GM23338 (cell line): Measurements from ENCODE around the gene CCDC39. TPM values are rescaled to one million over a fixed set of nuclear protein-coding genes. Genes with fewer than 3 reads are reported as not detected.
A peak's percentile ranks its signal among the peaks of the same experiment; 100 is the strongest.

Experiments
- ATAC-seq: fragments of 200-7000 bp; cut with Tn5 transposase; 3 replicates; pipeline ENCODE4 v1.9.1; 2020
- DNase-seq: peaks from one replicate; pipeline ENCODE4 v3.0.0-alpha.2; 2015; ENCODE audit warnings: low spot score
- H2AFZ ChIP-seq: fragments of 200-600 bp; sonication (generic); 2 replicates; pipeline ENCODE4 v1.8.0; 2016; ENCODE audit warnings: antibody characterized with exemption, mild to moderate bottlenecking, moderate library complexity
- H3F3A ChIP-seq: fragments of 200-600 bp; sonication (generic); replicated peaks from 2 replicates; pipeline ENCODE4 v1.8.0; 2017; ENCODE audit warnings: antibody characterized with exemption, mixed run types, low read depth
- H3K27ac ChIP-seq: fragments of 200-600 bp; sonication (generic); 2 replicates; pipeline ENCODE4 v1.6.1; 2016; ENCODE audit warnings: low read depth
- H3K27me3 ChIP-seq: fragments of 200-600 bp; sonication (generic); 2 replicates; pipeline ENCODE4 v1.8.0; 2016; ENCODE audit warnings: mild to moderate bottlenecking, mixed run types, moderate library complexity; ENCODE audit not compliant: insufficient read depth
- H3K36me3 ChIP-seq: fragments of 200-600 bp; sonication (generic); 2 replicates; pipeline ENCODE4 v1.8.0; 2016; ENCODE audit warnings: mild to moderate bottlenecking; ENCODE audit not compliant: insufficient read depth
- H3K4me1 ChIP-seq: fragments of 200-600 bp; sonication (generic); 2 replicates; pipeline ENCODE4 v1.8.0; 2016; ENCODE audit warnings: mild to moderate bottlenecking, moderate library complexity; ENCODE audit not compliant: insufficient read depth
- H3K4me2 ChIP-seq: fragments of 200-600 bp; sonication (generic); 2 replicates; pipeline ENCODE4 v1.7.1; 2017; ENCODE audit warnings: mixed run types
- H3K4me3 ChIP-seq: fragments of 200-600 bp; sonication (generic); 2 replicates; pipeline ENCODE4 v1.6.1; 2016; ENCODE audit warnings: mixed run types
- H3K79me2 ChIP-seq: fragments of 200-600 bp; sonication (generic); replicated peaks from 2 replicates; pipeline ENCODE4 v1.8.0; 2017; ENCODE audit warnings: mild to moderate bottlenecking; ENCODE audit not compliant: insufficient read depth
- H3K9me2 ChIP-seq: fragments of 200-600 bp; sonication (generic); 2 replicates; pipeline ENCODE4 v1.8.0; 2017; ENCODE audit not compliant: insufficient read depth
- H4K20me1 ChIP-seq: fragments of 200-600 bp; sonication (generic); replicated peaks from 2 replicates; pipeline ENCODE4 v1.8.0; 2017; ENCODE audit warnings: mild to moderate bottlenecking; ENCODE audit not compliant: insufficient read depth
- H3K27ac Mint-ChIP-seq: 2 replicates; pipeline ENCODE4 v1.8.0; 2020; ENCODE audit warnings: inconsistent platforms, mild to moderate bottlenecking, moderate library complexity, mixed read lengths
- H3K27me3 Mint-ChIP-seq: 3 replicates; pipeline ENCODE4 v1.8.0; 2022; ENCODE audit warnings: low read depth, mild to moderate bottlenecking, moderate library complexity, mixed read lengths, inconsistent platforms; ENCODE audit not compliant: insufficient read depth, poor library complexity
- H3K36me3 Mint-ChIP-seq: 3 replicates; pipeline ENCODE4 v1.8.0; 2021; ENCODE audit warnings: low read depth, mild to moderate bottlenecking, inconsistent platforms, moderate library complexity, mixed read lengths
- H3K4me1 Mint-ChIP-seq: 3 replicates; pipeline ENCODE4 v1.8.0; 2020; ENCODE audit warnings: mild to moderate bottlenecking, inconsistent platforms, mixed read lengths
- H3K4me3 Mint-ChIP-seq: 3 replicates; pipeline ENCODE4 v1.8.0; 2021; ENCODE audit warnings: moderate library complexity, mild to moderate bottlenecking, inconsistent platforms, mixed read lengths
- H3K9me3 Mint-ChIP-seq: 3 replicates; pipeline ENCODE4 v1.8.0; 2020; ENCODE audit warnings: moderate library complexity, mild to moderate bottlenecking, inconsistent platforms, mixed read lengths
- CREB1 ChIP-seq: fragments of 250-450 bp; sonication (Bioruptor Pico); IDR thresholded peaks from 2 replicates; pipeline ENCODE4 v1.5.0; 2020; ENCODE audit warnings: low read depth, mild to moderate bottlenecking, moderate library complexity
- EZH2 ChIP-seq: fragments of 200-600 bp; sonication (generic); IDR thresholded peaks from one replicate; pipeline ENCODE4 v1.8.0; 2017; ENCODE audit warnings: antibody characterized with exemption, mild to moderate bottlenecking, low read depth; ENCODE audit not compliant: unreplicated experiment
- EZH2phosphoT487 ChIP-seq: fragments of 200-600 bp; sonication (generic); IDR thresholded peaks from one replicate; pipeline ENCODE4 v1.8.1; 2018; ENCODE audit warnings: antibody characterized with exemption; ENCODE audit not compliant: unreplicated experiment
- NANOG ChIP-seq: IDR thresholded peaks from 2 replicates; pipeline ENCODE4 v1.6.1; 2016; ENCODE audit warnings: antibody characterized with exemption, borderline replicate concordance
- ZNF114 ChIP-seq: fragments of 250-450 bp; sonication (Bioruptor Pico); IDR thresholded peaks from 2 replicates; pipeline ENCODE4 v1.5.0; 2020; ENCODE audit warnings: mild to moderate bottlenecking, moderate library complexity
- ZNF462 ChIP-seq: fragments of 250-450 bp; sonication (Bioruptor Pico); IDR thresholded peaks from 2 replicates; pipeline ENCODE4 v1.5.0; 2020; ENCODE audit warnings: mild to moderate bottlenecking, moderate library complexity
- polyA plus RNA-seq: library from polyadenylated mRNA; unstranded; fragments of >200 nt; fragmentation: Nextera tagmentation; extraction: Ambion mirVana; gene quantifications from 2 replicates; pipeline ENCODE4 v1.2.1, GENCODE V29; 2016
- total RNA-seq: library from RNA; depleted of rRNA; stranded (reverse); fragments of >200 nt; shearing (Covaris generic); gene quantifications from 2 replicates; pipeline ENCODE4 v1.2.3, GENCODE V29; 2014
- TF ChIP-seq, protein P1 (sequence below), 2 experiments: fragments of 200-600 bp in 1 of 2; sonication (generic) in 1 of 2; conservative IDR thresholded peaks; 2 replicates each; pipeline versions ENCODE4 v1.5.1 to v1.6.1; 2016 to 2017; ENCODE audit warnings: antibody characterized with exemption in 2 of 2, low read depth in 2 of 2, mild to moderate bottlenecking in 2 of 2, moderate library complexity in 1 of 2
- TF ChIP-seq, protein P2 (sequence below): IDR thresholded peaks from 2 replicates; pipeline ENCODE4 v1.6.1; 2016; ENCODE audit warnings: antibody characterized with exemption

CCDC39 gene
- total and polyA plus RNA-seq, 2 experiments from 2014 or later, result 0.52 to 2.6 TPM

DNA sequence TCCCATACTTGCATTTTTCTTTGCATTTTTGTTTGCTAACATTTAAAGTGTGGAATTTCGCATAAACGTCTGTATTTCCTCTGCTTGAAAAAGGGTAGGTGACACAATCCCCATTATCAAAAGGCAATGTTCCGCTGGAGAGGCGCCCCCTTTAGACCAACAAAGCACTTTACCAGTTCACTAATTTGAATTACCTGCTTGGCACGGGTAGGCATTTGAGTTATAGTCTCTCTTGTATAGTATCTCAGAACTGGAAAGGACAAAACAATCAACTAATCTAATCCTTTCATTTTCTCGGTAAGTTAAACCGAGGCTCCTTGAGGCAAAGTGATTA is 775 bp upstream of the CCDC39 start:
- Histone ChIP-seq H3K4me1 (peaks cover 7% of the 10 kb centered on the region; the same call in 1 of the 2 replicates), H3K4me2 (peak overlapping the region; percentile 87), H3K4me3 (peak overlapping the region; percentile 94), H3K36me3 (no peaks in the 10 kb centered on the region), H3K9me2 (no peaks in the 10 kb centered on the region), H3K27me3 (peaks cover 16% of the 10 kb centered on the region), H3K27ac (no peak overlapping the region), H2AFZ (peak overlapping the region; percentile 99), H3K79me2 (no peaks in the 10 kb centered on the region), H4K20me1 (no peaks in the 10 kb centered on the region), H3F3A (no peaks in the 10 kb centered on the region)
- Mint-ChIP-seq H3K36me3 (no peaks in the 10 kb centered on the region), H3K4me1 (peaks cover 9% of the 10 kb centered on the region; the same call in 2 of the 3 replicates), H3K27ac (peak overlapping the region; percentile 89), H3K9me3 (no peaks in the 10 kb centered on the region; the same call in 2 of the 3 replicates), H3K4me3 (peak overlapping the region; percentile 94), H3K27me3 (peaks cover 8% of the 10 kb centered on the region)
- DNase-seq, result peak; percentile 71
- TF ChIP-seq, protein P1, sequence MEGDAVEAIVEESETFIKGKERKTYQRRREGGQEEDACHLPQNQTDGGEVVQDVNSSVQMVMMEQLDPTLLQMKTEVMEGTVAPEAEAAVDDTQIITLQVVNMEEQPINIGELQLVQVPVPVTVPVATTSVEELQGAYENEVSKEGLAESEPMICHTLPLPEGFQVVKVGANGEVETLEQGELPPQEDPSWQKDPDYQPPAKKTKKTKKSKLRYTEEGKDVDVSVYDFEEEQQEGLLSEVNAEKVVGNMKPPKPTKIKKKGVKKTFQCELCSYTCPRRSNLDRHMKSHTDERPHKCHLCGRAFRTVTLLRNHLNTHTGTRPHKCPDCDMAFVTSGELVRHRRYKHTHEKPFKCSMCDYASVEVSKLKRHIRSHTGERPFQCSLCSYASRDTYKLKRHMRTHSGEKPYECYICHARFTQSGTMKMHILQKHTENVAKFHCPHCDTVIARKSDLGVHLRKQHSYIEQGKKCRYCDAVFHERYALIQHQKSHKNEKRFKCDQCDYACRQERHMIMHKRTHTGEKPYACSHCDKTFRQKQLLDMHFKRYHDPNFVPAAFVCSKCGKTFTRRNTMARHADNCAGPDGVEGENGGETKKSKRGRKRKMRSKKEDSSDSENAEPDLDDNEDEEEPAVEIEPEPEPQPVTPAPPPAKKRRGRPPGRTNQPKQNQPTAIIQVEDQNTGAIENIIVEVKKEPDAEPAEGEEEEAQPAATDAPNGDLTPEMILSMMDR (conservative IDR thresholded peaks at IDR 0.05; ENCODE audit: low read depth in 2 of 2), result peak; percentile 76 to 97
- TF ChIP-seq EZH2phosphoT487 (no peak), CREB1 (CRISPR knock-in tag) (0 out of 2 replicates have a peak, but pooled peaks have one; percentile 23)
- ATAC-seq, result peak; percentile 60

DNA sequence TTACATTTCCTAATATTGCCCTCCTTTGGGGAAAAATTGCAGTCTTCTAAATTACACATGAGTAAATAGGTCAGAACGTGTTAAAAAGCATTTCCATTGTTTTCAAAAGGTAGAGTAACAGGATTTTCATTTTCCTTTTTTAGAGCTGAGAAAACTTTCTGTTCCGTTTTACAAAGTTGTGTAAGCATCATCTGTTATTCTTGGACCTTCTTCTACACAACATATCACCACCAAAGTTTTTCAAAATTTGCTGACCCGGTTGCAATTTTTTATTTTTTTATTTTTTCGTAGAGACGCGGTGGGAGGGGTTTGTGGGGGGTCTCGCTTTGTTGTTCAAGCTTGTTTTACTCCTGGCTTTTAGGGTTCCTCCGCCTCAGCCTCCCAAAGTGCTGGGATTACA is 1.1 kb downstream of the CCDC39 start:
- Histone ChIP-seq H3K27me3 (peaks cover 16% of the 10 kb centered on the region), H3K4me1 (0 out of 2 replicates have a peak, but pooled peaks cover 7% of the 10 kb centered on the region), H3K4me3 (peak overlapping the region; percentile 94), H3K4me2 (peak overlapping the region; percentile 87), H3K27ac (no peak overlapping the region), H4K20me1 (no peaks in the 10 kb centered on the region), H2AFZ (peak overlapping the region; percentile 99; the same call in 1 of the 2 replicates), H3K79me2 (no peaks in the 10 kb centered on the region), H3K36me3 (no peaks in the 10 kb centered on the region), H3K9me2 (no peaks in the 10 kb centered on the region), H3F3A (no peaks in the 10 kb centered on the region)
- Mint-ChIP-seq H3K36me3 (no peaks in the 10 kb centered on the region), H3K27me3 (peaks cover 8% of the 10 kb centered on the region), H3K27ac (no peak overlapping the region), H3K9me3 (no peaks in the 10 kb centered on the region; the same call in 2 of the 3 replicates), H3K4me3 (peak overlapping the region; percentile 94), H3K4me1 (peaks cover 3% of the 10 kb centered on the region; the same call in 2 of the 3 replicates)
- DNase-seq (no peak), ATAC-seq (no peak)
- TF ChIP-seq EZH2phosphoT487, result no peak
- TF ChIP-seq EZH2, result no peak
- no peak for TF ChIP-seq CREB1 (CRISPR knock-in tag)
- no peak for TF ChIP-seq ZNF462 (CRISPR knock-in tag)
- no peak for TF ChIP-seq ZNF114 (CRISPR knock-in tag)
- no peak for TF ChIP-seq NANOG
- TF ChIP-seq, protein P2, sequence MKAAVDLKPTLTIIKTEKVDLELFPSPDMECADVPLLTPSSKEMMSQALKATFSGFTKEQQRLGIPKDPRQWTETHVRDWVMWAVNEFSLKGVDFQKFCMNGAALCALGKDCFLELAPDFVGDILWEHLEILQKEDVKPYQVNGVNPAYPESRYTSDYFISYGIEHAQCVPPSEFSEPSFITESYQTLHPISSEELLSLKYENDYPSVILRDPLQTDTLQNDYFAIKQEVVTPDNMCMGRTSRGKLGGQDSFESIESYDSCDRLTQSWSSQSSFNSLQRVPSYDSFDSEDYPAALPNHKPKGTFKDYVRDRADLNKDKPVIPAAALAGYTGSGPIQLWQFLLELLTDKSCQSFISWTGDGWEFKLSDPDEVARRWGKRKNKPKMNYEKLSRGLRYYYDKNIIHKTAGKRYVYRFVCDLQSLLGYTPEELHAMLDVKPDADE, result no peak
